ENCODE results near the gene NEDD9. TPM values are rescaled to one million over a fixed set of nuclear protein-coding genes. Genes with fewer than 3 reads are reported as not detected.

NEDD9 gene
- total RNA-seq, 2 donors from 2014 or later: 36.9 to 39.4 TPM

Other genes with a start within 250 kb of the NEDD9 start
- not detected for gene ELOVL2, start 188.4 kb downstream of the NEDD9 start, total RNA-seq
- gene SMIM13, start 138.8 kb downstream of the NEDD9 start, total RNA-seq: 10 to 100 TPM in 1 of 2 donors, 1 to 10 TPM in 1; 5.8 to 10.5 TPM
- under 1 TPM in 1 of 2 donors, not detected in 1; 0.11 TPM for gene ERVFRD-1, start 120.9 kb downstream of the NEDD9 start, total RNA-seq